ENCODE results near the gene PRLR. TPM values are rescaled to one million over a fixed set of nuclear protein-coding genes. Genes with fewer than 3 reads are reported as not detected.

The PRLR gene
- total and polyA plus RNA-seq, 10 of the 15 experiments (the other 5 are each of a cell fraction or from before 2014, with no cell fraction given): 0.03 to 8.1 (median 0.20) TPM

DNA sequence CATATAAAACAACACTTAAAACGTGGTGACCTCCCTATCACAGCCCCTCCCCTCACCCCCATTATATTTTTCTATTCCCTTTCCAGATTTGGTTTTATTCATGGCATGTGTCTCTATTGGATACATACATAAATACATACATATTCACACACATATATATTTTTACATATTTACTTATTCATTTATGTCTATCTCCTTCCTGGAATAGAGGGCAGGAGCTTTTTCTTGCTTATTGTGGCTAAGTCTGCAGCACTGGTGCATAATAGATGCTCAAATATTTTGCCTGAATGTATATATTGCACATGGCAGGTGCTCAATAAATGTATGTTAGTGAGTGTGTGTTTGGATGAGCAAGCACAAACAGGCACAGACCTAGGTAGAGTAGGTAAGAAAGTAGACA lies 185.0 kb downstream of the PRLR start:
- BruUV-seq (replicated peaks): no TSS peak
- in situ Hi-C loops (cut with MboI): no loop called here
- WGBS (ENCODE audit: insufficient coverage, insufficient replicate concordance, low lambda C conversion rate, missing lambda C conversion rate): 4% methylated on average over 1 of the region's 1 CpG
- Histone ChIP-seq H3K36me3 (ENCODE audit: control insufficient read depth in 2 of 2, insufficient read depth in 2 of 2, low read length in 1 of 2) (no peaks in the 10 kb centered on the region), H2AFZ (ENCODE audit: control insufficient read depth, low read depth, low read length) (no peak overlapping the region), H3K27ac (ENCODE audit: control insufficient read depth, insufficient read depth) (no peak overlapping the region), H4K20me1 (ENCODE audit: control insufficient read depth, insufficient read depth) (no peaks in the 10 kb centered on the region), H3K79me2 (ENCODE audit: control insufficient read depth, insufficient read depth, low read length) (no peaks in the 10 kb centered on the region), H3K27me3 (replicated peaks in 1 of 2; ENCODE audit: control insufficient read depth in 2 of 2, insufficient read depth in 2 of 2, low read length in 1 of 2) (no peaks in the 10 kb centered on the region), H3K4me2 (ENCODE audit: control insufficient read depth, insufficient read depth) (no peak overlapping the region), H3K9me3 (replicated peaks; ENCODE audit: control insufficient read depth, insufficient read depth, low read length) (no peaks in the 10 kb centered on the region), H3K9ac (ENCODE audit: control insufficient read depth, insufficient read depth, low read length) (no peak overlapping the region), H3K4me1 (ENCODE audit: control insufficient read depth, insufficient read depth, low read length) (no peaks in the 10 kb centered on the region), H3K4me3 (no peak overlapping the region)
- intact Hi-C loops (cut with micrococcal nuclease; ENCODE audit: unreplicated experiment): no loop called here
- CTCF ChIA-PET: no interaction called here
- TF ChIP-seq IKZF2 (IDR thresholded peaks at IDR 0.05) (no peak), DPF2 (IDR thresholded peaks at IDR 0.05) (no peak), ZNF622 (IDR thresholded peaks at IDR 0.05) (no peak), RBBP5 (conservative IDR thresholded peaks at IDR 0.05) (no peak), NRF1 (conservative IDR thresholded peaks at IDR 0.05; ENCODE audit: low read depth, low read length) (no peak), STAT1 (conservative IDR thresholded peaks at IDR 0.05) (no peak), TCF3 (IDR thresholded peaks at IDR 0.05; ENCODE audit: borderline replicate concordance, insufficient read depth, low read depth, low read length) (no peak), E2F4 (IDR thresholded peaks at IDR 0.05; ENCODE audit: low read depth, low read length) (no peak), NBN (IDR thresholded peaks at IDR 0.05) (no peak), IRF4 (IDR thresholded peaks at IDR 0.05; ENCODE audit: low read depth, low read length) (no peak), PAX8 (IDR thresholded peaks at IDR 0.05) (no peak)
- TF ChIP-seq, protein P1, sequence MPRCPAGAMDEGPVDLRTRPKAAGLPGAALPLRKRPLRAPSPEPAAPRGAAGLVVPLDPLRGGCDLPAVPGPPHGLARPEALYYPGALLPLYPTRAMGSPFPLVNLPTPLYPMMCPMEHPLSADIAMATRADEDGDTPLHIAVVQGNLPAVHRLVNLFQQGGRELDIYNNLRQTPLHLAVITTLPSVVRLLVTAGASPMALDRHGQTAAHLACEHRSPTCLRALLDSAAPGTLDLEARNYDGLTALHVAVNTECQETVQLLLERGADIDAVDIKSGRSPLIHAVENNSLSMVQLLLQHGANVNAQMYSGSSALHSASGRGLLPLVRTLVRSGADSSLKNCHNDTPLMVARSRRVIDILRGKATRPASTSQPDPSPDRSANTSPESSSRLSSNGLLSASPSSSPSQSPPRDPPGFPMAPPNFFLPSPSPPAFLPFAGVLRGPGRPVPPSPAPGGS (IDR thresholded peaks at IDR 0.05; ENCODE audit: borderline replicate concordance, insufficient read depth, low read depth, low read length, poor library complexity, severe bottlenecking): no peak
- TF ChIP-seq, protein P2, sequence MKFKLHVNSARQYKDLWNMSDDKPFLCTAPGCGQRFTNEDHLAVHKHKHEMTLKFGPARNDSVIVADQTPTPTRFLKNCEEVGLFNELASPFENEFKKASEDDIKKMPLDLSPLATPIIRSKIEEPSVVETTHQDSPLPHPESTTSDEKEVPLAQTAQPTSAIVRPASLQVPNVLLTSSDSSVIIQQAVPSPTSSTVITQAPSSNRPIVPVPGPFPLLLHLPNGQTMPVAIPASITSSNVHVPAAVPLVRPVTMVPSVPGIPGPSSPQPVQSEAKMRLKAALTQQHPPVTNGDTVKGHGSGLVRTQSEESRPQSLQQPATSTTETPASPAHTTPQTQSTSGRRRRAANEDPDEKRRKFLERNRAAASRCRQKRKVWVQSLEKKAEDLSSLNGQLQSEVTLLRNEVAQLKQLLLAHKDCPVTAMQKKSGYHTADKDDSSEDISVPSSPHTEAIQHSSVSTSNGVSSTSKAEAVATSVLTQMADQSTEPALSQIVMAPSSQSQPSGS (IDR thresholded peaks at IDR 0.05; ENCODE audit: low read length): no peak
- POLR2A ChIA-PET: no interaction called here
- DNase-seq (ENCODE audit: low read depth, low spot score): no peak
- RAD21 ChIA-PET (ENCODE audit: unreplicated experiment): no interaction called here
- SMC1A ChIA-PET (ENCODE audit: uncharacterized antibody, unreplicated experiment): no interaction called here
- ATAC-seq: no peak
- FAIRE-seq: no peak
